HG02870 (cell line): ENCODE data around the gene SH2B3.

Source experiments
- ATAC-seq: cut with Tn5 transposase; IDR thresholded peaks from one replicate; pipeline ENCODE4 v1.9.1; 2021; ENCODE audit warnings: mild to moderate bottlenecking, moderate library complexity; ENCODE audit not compliant: unreplicated experiment

The SH2B3 gene

GRCh38 chr12:111427417-111428074 is 21.8 kb downstream of the SH2B3 start:
- ATAC-seq, result no peak

GRCh38 chr12:111428081-111428727 is 22.5 kb downstream of the SH2B3 start:
- ATAC-seq, result no peak

GRCh38 chr12:111428728-111429175 is 23.0 kb downstream of the SH2B3 start:
- no peak for ATAC-seq

GRCh38 chr12:111429828-111430432 is 24.2 kb downstream of the SH2B3 start:
- no peak for ATAC-seq

GRCh38 chr12:111430433-111431353 is 25.0 kb downstream of the SH2B3 start:
- no peak for ATAC-seq

- no peak for ATAC-seq
Observed at GRCh38 chr12:111431772-111432171, 26.0 kb downstream of the SH2B3 start.

GRCh38 chr12:111434049-111434448 is 28.3 kb downstream of the SH2B3 start:
- no peak for ATAC-seq

GRCh38 chr12:111434680-111435338 is 29.1 kb downstream of the SH2B3 start:
- ATAC-seq, result peak; percentile 55

- no peak for ATAC-seq
Observed at GRCh38 chr12:111435661-111436201, 30.0 kb downstream of the SH2B3 start.

- no peak for ATAC-seq
Observed at GRCh38 chr12:111436266-111436665, 30.5 kb downstream of the SH2B3 start.

- ATAC-seq, result no peak
Observed at GRCh38 chr12:111436811-111437210, 31.1 kb downstream of the SH2B3 start.

GRCh38 chr12:111437816-111438454 is 32.2 kb downstream of the SH2B3 start:
- ATAC-seq, result no peak

- no peak for ATAC-seq
Observed at GRCh38 chr12:111438481-111438880, 32.8 kb downstream of the SH2B3 start.

GRCh38 chr12:111439657-111440151 is 34.0 kb downstream of the SH2B3 start:
- ATAC-seq, result no peak

- no peak for ATAC-seq
Observed at GRCh38 chr12:111440152-111440551, 34.4 kb downstream of the SH2B3 start.

GRCh38 chr12:111440631-111441030 is 34.9 kb downstream of the SH2B3 start:
- ATAC-seq, result no peak

- ATAC-seq, result no peak
Observed at GRCh38 chr12:111441107-111441928, 35.6 kb downstream of the SH2B3 start.

- no peak for ATAC-seq
Observed at GRCh38 chr12:111442301-111443045, 36.8 kb downstream of the SH2B3 start.
